HepG2 (cell line): ENCODE data around the gene CHMP4B. TPM values are rescaled to one million over a fixed set of nuclear protein-coding genes. Genes with fewer than 3 reads are reported as not detected.

Source experiments
- ERF ChIP-seq: IDR thresholded peaks from 2 replicates; pipeline ENCODE4 v1.6.1; 2018; ENCODE audit warnings: missing biosample characterization, missing genetic modification reagents
- ESRRA ChIP-seq: sonication (generic); formaldehyde crosslinking; IDR thresholded peaks from 2 replicates; pipeline ENCODE4 v1.5.1; 2020; ENCODE audit warnings: mild to moderate bottlenecking, low read depth, missing genetic modification reagents
- FOSL1 ChIP-seq: sonication (generic); formaldehyde crosslinking; IDR thresholded peaks from 2 replicates; pipeline ENCODE4 v1.9.0; 2021; ENCODE audit warnings: missing genetic modification reagents, borderline replicate concordance
- KAT8 ChIP-seq: IDR thresholded peaks from 2 replicates; pipeline ENCODE4 v1.6.1; 2016; ENCODE audit warnings: missing genetic modification reagents, missing compliant biosample characterization
- KLF15 ChIP-seq: sonication (generic); formaldehyde crosslinking; IDR thresholded peaks from 2 replicates; pipeline ENCODE4 v1.8.1; 2023; ENCODE audit warnings: borderline replicate concordance, mild to moderate bottlenecking, inconsistent platforms, missing genetic modification reagents, mixed read lengths
- NBN ChIP-seq: fragments of 450-650 bp; conservative IDR thresholded peaks from 2 replicates; pipeline ENCODE4 v1.6.1; 2017
- SNAI1 ChIP-seq: sonication (generic); formaldehyde crosslinking; IDR thresholded peaks from 2 replicates; pipeline ENCODE4 v1.5.0; 2020; ENCODE audit warnings: mild to moderate bottlenecking, missing genetic modification reagents, borderline replicate concordance
- SPEN ChIP-seq: sonication (generic); formaldehyde crosslinking; IDR thresholded peaks from 2 replicates; pipeline ENCODE4 v1.5.1; 2020; ENCODE audit warnings: low read depth, mild to moderate bottlenecking, missing genetic modification reagents
- STAG1 ChIP-seq: sonication (generic); formaldehyde crosslinking; IDR thresholded peaks from 2 replicates; pipeline ENCODE4 v1.4.0; 2020; ENCODE audit warnings: missing genetic modification reagents
- TBX3 ChIP-seq: fragments of 450-650 bp; IDR thresholded peaks from 2 replicates; pipeline ENCODE4 v1.6.1; 2017; ENCODE audit warnings: antibody characterized with exemption, mild to moderate bottlenecking, inconsistent platforms, borderline replicate concordance
- U2AF1 ChIP-seq: fragments of 200-400 bp; formaldehyde crosslinking; optimal IDR thresholded peaks from 2 replicates; pipeline ENCODE3; 2017; ENCODE audit warnings: mild to moderate bottlenecking, low read depth, low read length
- XRCC5 ChIP-seq: fragments of 200-400 bp; formaldehyde crosslinking; optimal IDR thresholded peaks from 2 replicates; pipeline ENCODE3; 2017; ENCODE audit warnings: mild to moderate bottlenecking, low read length
- ZNF205 ChIP-seq: IDR thresholded peaks from 2 replicates; pipeline ENCODE4 v1.6.1; 2018; ENCODE audit warnings: missing biosample characterization, missing genetic modification reagents
- ZNF282 ChIP-seq: fragments of 450-650 bp; IDR thresholded peaks from 2 replicates; pipeline ENCODE4 v1.6.1; 2018; ENCODE audit not compliant: partially characterized antibody
- ZNF292 ChIP-seq: sonication (generic); formaldehyde crosslinking; IDR thresholded peaks from 2 replicates; pipeline ENCODE4 v1.8.1; 2022; ENCODE audit warnings: mild to moderate bottlenecking, low read depth, missing genetic modification reagents, borderline replicate concordance
- ZNF468 ChIP-seq: sonication (generic); formaldehyde crosslinking; IDR thresholded peaks from 2 replicates; pipeline ENCODE4 v1.8.0; 2022; ENCODE audit warnings: mild to moderate bottlenecking, moderate library complexity, missing genetic modification reagents
- ZZZ3 ChIP-seq: sonication (generic); formaldehyde crosslinking; IDR thresholded peaks from 2 replicates; pipeline ENCODE4 v1.4.0; 2020; ENCODE audit warnings: missing genetic modification reagents, mild to moderate bottlenecking, borderline replicate concordance
- polyA plus RNA-seq, 8 experiments: library from polyadenylated mRNA; depleted of rRNA in 3 of 8; stranded (reverse) in 7 of 8; unstranded in 1 of 8; fragments of >200 nt; fragmentation: Illumina TruSeq in 4 of 8; extraction: Trizol in 4 of 8; gene quantifications; 2 replicates each; pipeline versions ENCODE4 v1.2.1 to v1.2.3, GENCODE V29; 2011 to 2016; ENCODE audit warnings: low read depth in 4 of 8, missing spikeins in 1 of 8, mixed read lengths in 1 of 8; ENCODE audit not compliant: insufficient read depth in 1 of 8
- total RNA-seq, 5 experiments: library from RNA; depleted of rRNA; stranded (reverse); fragments of >200 nt; fragmentation: Illumina TruSeq; extraction: Trizol; gene quantifications; 2 replicates each; pipeline ENCODE4 v1.2.3, GENCODE V29; 2016; ENCODE audit warnings: low read depth in 1 of 5
- TF ChIP-seq, protein P1 (sequence below): sonication (generic); formaldehyde crosslinking; IDR thresholded peaks from 2 replicates; pipeline ENCODE4 v1.5.0; 2020; ENCODE audit warnings: missing genetic modification reagents
- TF ChIP-seq, protein P2 (sequence below): sonication (generic); formaldehyde crosslinking; IDR thresholded peaks from 2 replicates; pipeline ENCODE4 v1.4.0; 2020; ENCODE audit warnings: mild to moderate bottlenecking, low read depth, missing genetic modification reagents
- TF ChIP-seq, protein P3 (sequence below): sonication (generic); formaldehyde crosslinking; IDR thresholded peaks from 2 replicates; pipeline ENCODE4 v1.4.0; 2020; ENCODE audit warnings: missing genetic modification reagents
- TF ChIP-seq, protein P4 (sequence below): sonication (generic); formaldehyde crosslinking; IDR thresholded peaks from 2 replicates; pipeline ENCODE4 v1.5.0; 2020; ENCODE audit warnings: missing genetic modification reagents
- TF ChIP-seq, protein P5 (sequence below): sonication (generic); formaldehyde crosslinking; IDR thresholded peaks from 2 replicates; pipeline ENCODE4 v1.4.0; 2020; ENCODE audit warnings: mild to moderate bottlenecking, missing genetic modification reagents
- TF ChIP-seq, protein P6 (sequence below): sonication (generic); formaldehyde crosslinking; conservative IDR thresholded peaks from 2 replicates; pipeline ENCODE4 v1.4.0; 2020; ENCODE audit warnings: missing genetic modification reagents

CHMP4B gene
- total and polyA plus RNA-seq, 2 of the 13 experiments (the other 11 are each of a cell fraction or from before 2014, with no cell fraction given): 40.1 to 45.6 TPM

DNA sequence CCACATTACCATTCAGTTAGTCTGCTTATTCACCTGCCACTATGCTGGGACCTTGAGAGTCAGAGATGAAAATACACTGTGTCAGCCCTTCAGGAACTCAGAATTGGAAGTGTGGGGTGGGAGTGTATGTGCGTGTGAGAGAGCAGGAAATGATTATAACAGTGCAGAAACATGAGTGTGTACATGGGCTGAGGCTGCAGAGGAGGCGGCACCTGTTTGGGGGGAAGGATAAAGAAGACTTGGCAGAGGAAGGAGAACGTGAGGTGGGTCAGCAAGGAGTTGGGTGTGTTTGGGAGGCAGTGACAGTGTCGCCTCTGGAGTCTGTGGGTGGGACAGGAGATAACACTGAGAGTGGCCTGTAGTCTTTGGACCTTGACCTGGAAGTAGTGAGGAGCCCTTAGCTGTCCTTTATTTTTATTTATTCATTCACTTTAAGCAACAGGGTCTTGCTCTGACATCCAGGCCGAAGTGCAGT, 3.1 kb downstream of the CHMP4B start (continued):
- TF ChIP-seq, protein P1, sequence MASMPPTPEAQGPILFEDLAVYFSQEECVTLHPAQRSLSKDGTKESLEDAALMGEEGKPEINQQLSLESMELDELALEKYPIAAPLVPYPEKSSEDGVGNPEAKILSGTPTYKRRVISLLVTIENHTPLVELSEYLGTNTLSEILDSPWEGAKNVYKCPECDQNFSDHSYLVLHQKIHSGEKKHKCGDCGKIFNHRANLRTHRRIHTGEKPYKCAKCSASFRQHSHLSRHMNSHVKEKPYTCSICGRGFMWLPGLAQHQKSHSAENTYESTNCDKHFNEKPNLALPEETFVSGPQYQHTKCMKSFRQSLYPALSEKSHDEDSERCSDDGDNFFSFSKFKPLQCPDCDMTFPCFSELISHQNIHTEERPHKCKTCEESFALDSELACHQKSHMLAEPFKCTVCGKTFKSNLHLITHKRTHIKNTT (CRISPR knock-in tag): no peak
- TF ChIP-seq, protein P2, sequence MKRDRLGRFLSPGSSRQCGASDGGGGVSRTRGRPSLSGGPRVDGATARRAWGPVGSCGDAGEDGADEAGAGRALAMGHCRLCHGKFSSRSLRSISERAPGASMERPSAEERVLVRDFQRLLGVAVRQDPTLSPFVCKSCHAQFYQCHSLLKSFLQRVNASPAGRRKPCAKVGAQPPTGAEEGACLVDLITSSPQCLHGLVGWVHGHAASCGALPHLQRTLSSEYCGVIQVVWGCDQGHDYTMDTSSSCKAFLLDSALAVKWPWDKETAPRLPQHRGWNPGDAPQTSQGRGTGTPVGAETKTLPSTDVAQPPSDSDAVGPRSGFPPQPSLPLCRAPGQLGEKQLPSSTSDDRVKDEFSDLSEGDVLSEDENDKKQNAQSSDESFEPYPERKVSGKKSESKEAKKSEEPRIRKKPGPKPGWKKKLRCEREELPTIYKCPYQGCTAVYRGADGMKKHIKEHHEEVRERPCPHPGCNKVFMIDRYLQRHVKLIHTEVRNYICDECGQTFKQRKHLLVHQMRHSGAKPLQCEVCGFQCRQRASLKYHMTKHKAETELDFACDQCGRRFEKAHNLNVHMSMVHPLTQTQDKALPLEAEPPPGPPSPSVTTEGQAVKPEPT (CRISPR knock-in tag): peak; percentile 73; the same call in 1 of the 2 replicates
- TF ChIP-seq ZNF282 (no peak), ZNF292 (CRISPR knock-in tag) (peak; percentile 61; the same call in 1 of the 2 replicates), SPEN (CRISPR knock-in tag) (no peak; the same call in 1 of the 2 replicates), XRCC5 (peak; percentile 19), U2AF1 (no peak), TBX3 (no peak), KAT8 (CRISPR knock-in tag) (no peak), FOSL1 (CRISPR knock-in tag) (no peak), NBN (no peak), ERF (CRISPR knock-in tag) (no peak), STAG1 (CRISPR knock-in tag) (no peak), ZNF468 (CRISPR knock-in tag) (no peak), ESRRA (CRISPR knock-in tag) (no peak), ZZZ3 (CRISPR knock-in tag) (no peak), ZNF205 (CRISPR knock-in tag) (no peak), KLF15 (CRISPR knock-in tag) (no peak), SNAI1 (CRISPR knock-in tag) (no peak)
- TF ChIP-seq, protein P3, sequence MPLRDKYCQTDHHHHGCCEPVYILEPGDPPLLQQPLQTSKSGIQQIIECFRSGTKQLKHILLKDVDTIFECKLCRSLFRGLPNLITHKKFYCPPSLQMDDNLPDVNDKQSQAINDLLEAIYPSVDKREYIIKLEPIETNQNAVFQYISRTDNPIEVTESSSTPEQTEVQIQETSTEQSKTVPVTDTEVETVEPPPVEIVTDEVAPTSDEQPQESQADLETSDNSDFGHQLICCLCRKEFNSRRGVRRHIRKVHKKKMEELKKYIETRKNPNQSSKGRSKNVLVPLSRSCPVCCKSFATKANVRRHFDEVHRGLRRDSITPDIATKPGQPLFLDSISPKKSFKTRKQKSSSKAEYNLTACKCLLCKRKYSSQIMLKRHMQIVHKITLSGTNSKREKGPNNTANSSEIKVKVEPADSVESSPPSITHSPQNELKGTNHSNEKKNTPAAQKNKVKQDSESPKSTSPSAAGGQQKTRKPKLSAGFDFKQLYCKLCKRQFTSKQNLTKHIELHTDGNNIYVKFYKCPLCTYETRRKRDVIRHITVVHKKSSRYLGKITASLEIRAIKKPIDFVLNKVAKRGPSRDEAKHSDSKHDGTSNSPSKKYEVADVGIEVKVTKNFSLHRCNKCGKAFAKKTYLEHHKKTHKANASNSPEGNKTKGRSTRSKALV (CRISPR knock-in tag): no peak
- TF ChIP-seq, protein P4, sequence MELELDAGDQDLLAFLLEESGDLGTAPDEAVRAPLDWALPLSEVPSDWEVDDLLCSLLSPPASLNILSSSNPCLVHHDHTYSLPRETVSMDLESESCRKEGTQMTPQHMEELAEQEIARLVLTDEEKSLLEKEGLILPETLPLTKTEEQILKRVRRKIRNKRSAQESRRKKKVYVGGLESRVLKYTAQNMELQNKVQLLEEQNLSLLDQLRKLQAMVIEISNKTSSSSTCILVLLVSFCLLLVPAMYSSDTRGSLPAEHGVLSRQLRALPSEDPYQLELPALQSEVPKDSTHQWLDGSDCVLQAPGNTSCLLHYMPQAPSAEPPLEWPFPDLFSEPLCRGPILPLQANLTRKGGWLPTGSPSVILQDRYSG: no peak
- TF ChIP-seq, protein P5, sequence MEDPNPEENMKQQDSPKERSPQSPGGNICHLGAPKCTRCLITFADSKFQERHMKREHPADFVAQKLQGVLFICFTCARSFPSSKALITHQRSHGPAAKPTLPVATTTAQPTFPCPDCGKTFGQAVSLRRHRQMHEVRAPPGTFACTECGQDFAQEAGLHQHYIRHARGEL (CRISPR knock-in tag): no peak
- TF ChIP-seq, protein P6, sequence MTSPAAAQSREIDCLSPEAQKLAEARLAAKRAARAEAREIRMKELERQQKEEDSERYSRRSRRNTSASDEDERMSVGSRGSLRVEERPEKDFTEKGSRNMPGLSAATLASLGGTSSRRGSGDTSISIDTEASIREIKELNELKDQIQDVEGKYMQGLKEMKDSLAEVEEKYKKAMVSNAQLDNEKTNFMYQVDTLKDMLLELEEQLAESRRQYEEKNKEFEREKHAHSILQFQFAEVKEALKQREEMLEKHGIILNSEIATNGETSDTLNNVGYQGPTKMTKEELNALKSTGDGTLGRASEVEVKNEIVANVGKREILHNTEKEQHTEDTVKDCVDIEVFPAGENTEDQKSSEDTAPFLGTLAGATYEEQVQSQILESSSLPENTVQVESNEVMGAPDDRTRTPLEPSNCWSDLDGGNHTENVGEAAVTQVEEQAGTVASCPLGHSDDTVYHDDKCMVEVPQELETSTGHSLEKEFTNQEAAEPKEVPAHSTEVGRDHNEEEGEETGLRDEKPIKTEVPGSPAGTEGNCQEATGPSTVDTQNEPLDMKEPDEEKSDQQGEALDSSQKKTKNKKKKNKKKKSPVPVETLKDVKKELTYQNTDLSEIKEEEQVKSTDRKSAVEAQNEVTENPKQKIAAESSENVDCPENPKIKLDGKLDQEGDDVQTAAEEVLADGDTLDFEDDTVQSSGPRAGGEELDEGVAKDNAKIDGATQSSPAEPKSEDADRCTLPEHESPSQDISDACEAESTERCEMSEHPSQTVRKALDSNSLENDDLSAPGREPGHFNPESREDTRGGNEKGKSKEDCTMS: no peak
